ENCODE measurements around the gene SDE2.

Gene SDE2

GRCh38 chr1:225999227-225999911 is at the start of gene SDE2:
SDE2 (minus strand) TSS chr1:225999343; CDS start chr1:225999312, 31 bp downstream.
- in situ Hi-C loops (cut with MboI; ENCODE audit: low sequenced_read_pairs) = no loop called here

- in situ Hi-C loops (cut with MboI; ENCODE audit: low sequenced_read_pairs) = no loop called here
These were observed 49.7 kb upstream of the SDE2 start for GRCh38 chr1:226048886-226049285.

- in situ Hi-C loops (cut with MboI; ENCODE audit: low sequenced_read_pairs) = no loop called here
These were observed 48.4 kb upstream of the SDE2 start for GRCh38 chr1:226047495-226047894.

- in situ Hi-C loops (cut with MboI; ENCODE audit: low sequenced_read_pairs) = no loop called here
These were observed 47.1 kb upstream of the SDE2 start for GRCh38 chr1:226046240-226046639.

- in situ Hi-C loops (cut with MboI; ENCODE audit: low sequenced_read_pairs) = no loop called here
These were observed 45.5 kb upstream of the SDE2 start for GRCh38 chr1:226044514-226045101.

- in situ Hi-C loops (cut with MboI; ENCODE audit: low sequenced_read_pairs) = no loop called here
These were observed 42.3 kb upstream of the SDE2 start for GRCh38 chr1:226041419-226041818.

- in situ Hi-C loops (cut with MboI; ENCODE audit: low sequenced_read_pairs) = no loop called here
These were observed 39.5 kb upstream of the SDE2 start for GRCh38 chr1:226038661-226039060.

- in situ Hi-C loops (cut with MboI; ENCODE audit: low sequenced_read_pairs) = no loop called here
These were observed 36.8 kb upstream of the SDE2 start for GRCh38 chr1:226035915-226036314.

- in situ Hi-C loops (cut with MboI; ENCODE audit: low sequenced_read_pairs) = no loop called here
These were observed 35.3 kb upstream of the SDE2 start for GRCh38 chr1:226034482-226034881.

- in situ Hi-C loops (cut with MboI; ENCODE audit: low sequenced_read_pairs) = no loop called here
These were observed 34.8 kb upstream of the SDE2 start for GRCh38 chr1:226033991-226034390.

- in situ Hi-C loops (cut with MboI; ENCODE audit: low sequenced_read_pairs) = no loop called here
These were observed 34.4 kb upstream of the SDE2 start for GRCh38 chr1:226033582-226033981.

- in situ Hi-C loops (cut with MboI; ENCODE audit: low sequenced_read_pairs) = no loop called here
These were observed 30.6 kb upstream of the SDE2 start for GRCh38 chr1:226029568-226030225.

GRCh38 chr1:226029093-226029496 is 30.0 kb upstream of the SDE2 start:
- in situ Hi-C loops (cut with MboI; ENCODE audit: low sequenced_read_pairs) = no loop called here

- in situ Hi-C loops (cut with MboI; ENCODE audit: low sequenced_read_pairs) = no loop called here
These were observed 28.5 kb upstream of the SDE2 start for GRCh38 chr1:226027538-226028217.

- in situ Hi-C loops (cut with MboI; ENCODE audit: low sequenced_read_pairs) = no loop called here
These were observed 27.7 kb upstream of the SDE2 start for GRCh38 chr1:226026833-226027232.

- in situ Hi-C loops (cut with MboI; ENCODE audit: low sequenced_read_pairs) = no loop called here
These were observed 24.6 kb upstream of the SDE2 start for GRCh38 chr1:226023735-226024134.

- in situ Hi-C loops (cut with MboI; ENCODE audit: low sequenced_read_pairs) = no loop called here
These were observed 22.7 kb upstream of the SDE2 start for GRCh38 chr1:226021801-226022200.

GRCh38 chr1:226021401-226021800 is 22.3 kb upstream of the SDE2 start:
- in situ Hi-C loops (cut with MboI; ENCODE audit: low sequenced_read_pairs) = no loop called here

GRCh38 chr1:226019572-226019971 is 20.4 kb upstream of the SDE2 start:
- in situ Hi-C loops (cut with MboI; ENCODE audit: low sequenced_read_pairs) = no loop called here

GRCh38 chr1:226017070-226017469 is 17.9 kb upstream of the SDE2 start:
- in situ Hi-C loops (cut with MboI; ENCODE audit: low sequenced_read_pairs) = no loop called here

- in situ Hi-C loops (cut with MboI; ENCODE audit: low sequenced_read_pairs) = no loop called here
These were observed 10.5 kb upstream of the SDE2 start for GRCh38 chr1:226009650-226010044.
